ENCODE data around the gene PEDS1.
"Not testable (repeated sequence)": the region's sequence is repeated elsewhere in the genome, so short reads cannot be mapped to it uniquely, and the experiment has no call there.

Gene PEDS1

GRCh38 chr20:50111829-50112495 is 41.6 kb downstream of the PEDS1 start:
- DNase-seq = no peak

- no peak for DNase-seq
These were observed 42.2 kb downstream of the PEDS1 start for GRCh38 chr20:50111120-50111828.

- no peak for DNase-seq
These were observed 43.1 kb downstream of the PEDS1 start for GRCh38 chr20:50110141-50111047.

- DNase-seq = no peak
These were observed 44.8 kb downstream of the PEDS1 start for GRCh38 chr20:50108556-50109235.

GRCh38 chr20:50107796-50108331 is 45.7 kb downstream of the PEDS1 start:
- no peak for DNase-seq

- no peak for DNase-seq
These were observed 46.4 kb downstream of the PEDS1 start for GRCh38 chr20:50107086-50107660.

- DNase-seq = not testable (repeated sequence)
These were observed 46.9 kb downstream of the PEDS1 start for GRCh38 chr20:50106669-50107068.

Data from DMS79 (cell line).